H1 (cell line): ENCODE results near the gene QSOX2. TPM values are rescaled to one million over a fixed set of nuclear protein-coding genes. Genes with fewer than 3 reads are reported as not detected.

Experiments
- CTCF ChIA-PET: fragments of 300-600 bp; sonication (Branson Sonifier 250); formaldehyde crosslinking; loops from one replicate; lab custom pipeline; 2021; ENCODE audit not compliant: partially characterized antibody; lab: Charles Lee
- POLR2A ChIA-PET: fragments of 300-600 bp; sonication (Branson Sonifier 250); formaldehyde crosslinking; loops from one replicate; lab custom pipeline; 2021; ENCODE audit warnings: inconsistent platforms; ENCODE audit not compliant: partially characterized antibody; lab: Charles Lee
- DNase-seq, 2 experiments: peaks; one replicate each; pipeline versions ENCODE4 v3.0.0 to v3.0.0-alpha.2; 2010 to 2022; ENCODE audit warnings: low spot score in 2 of 2, low read depth in 1 of 2, mixed read lengths in 1 of 2
- FAIRE-seq: peaks from 2 replicates; lab custom pipeline; 2011; peaks lifted over from hg19 to GRCh38; lab: Jason Lieb, UNC
- H2AFZ ChIP-seq: 2 replicates; pipeline ENCODE4 v1.8.1; 2012; ENCODE audit warnings: low read length, inconsistent platforms
- H2AK5ac ChIP-seq: 2 replicates; pipeline ENCODE4 v1.6.1; 2013; ENCODE audit warnings: low read depth, low read length
- H2BK120ac ChIP-seq: replicated peaks from 2 replicates; pipeline ENCODE3; 2013; ENCODE audit warnings: low read depth, low read length, inconsistent platforms
- H2BK12ac ChIP-seq: 2 replicates; pipeline ENCODE4 v1.6.1; 2013; ENCODE audit warnings: low read depth, low read length
- H2BK15ac ChIP-seq: 2 replicates; pipeline ENCODE4 v1.6.1; 2013; ENCODE audit warnings: low read length
- H2BK20ac ChIP-seq: 2 replicates; pipeline ENCODE4 v1.6.1; 2013; ENCODE audit warnings: low read length
- H2BK5ac ChIP-seq: 2 replicates; pipeline ENCODE4 v1.6.1; 2013; ENCODE audit warnings: low read depth, low read length
- H3K14ac ChIP-seq: 2 replicates; pipeline ENCODE4 v1.6.1; 2013; ENCODE audit warnings: inconsistent platforms; ENCODE audit not compliant: insufficient read length
- H3K18ac ChIP-seq: 2 replicates; pipeline ENCODE4 v1.6.1; 2013; ENCODE audit warnings: low read length; ENCODE audit errors: extremely low read depth
- H3K23ac ChIP-seq: 2 replicates; pipeline ENCODE4 v1.6.1; 2013; ENCODE audit warnings: inconsistent platforms; ENCODE audit not compliant: insufficient read length
- H3K23me2 ChIP-seq: 2 replicates; pipeline ENCODE4 v1.6.1; 2013; ENCODE audit warnings: low read depth, low read length
- H3K27ac ChIP-seq: 2 replicates; pipeline ENCODE4 v1.6.1; 2011; ENCODE audit warnings: low read depth, low read length, inconsistent platforms
- H3K27me3 ChIP-seq, 4 experiments: replicated peaks in 1 of 4; 1 replicate in 1 of 4; 2 replicates in 3 of 4; pipeline versions ENCODE4 v1.6.1 to v1.8.1; 2011 to 2013; ENCODE audit warnings: low read length in 3 of 4, mild to moderate bottlenecking in 3 of 4, inconsistent platforms in 2 of 4, mixed read lengths in 2 of 4, moderate library complexity in 1 of 4; ENCODE audit not compliant: control insufficient read depth in 3 of 4, insufficient read depth in 3 of 4; ENCODE audit errors: extremely low read depth in 1 of 4
- H3K36me3 ChIP-seq, 4 experiments: 2 replicates each; pipeline versions ENCODE4 v1.6.1 to v1.8.1; 2011 to 2013; ENCODE audit warnings: mild to moderate bottlenecking in 4 of 4, low read length in 3 of 4, moderate library complexity in 2 of 4, control low read depth in 1 of 4, inconsistent platforms in 1 of 4; ENCODE audit not compliant: insufficient read depth in 4 of 4, control insufficient read depth in 2 of 4
- H3K4ac ChIP-seq: replicated peaks from 2 replicates; pipeline ENCODE3; 2013; ENCODE audit warnings: low read length, low read depth, mixed read lengths, inconsistent platforms; ENCODE audit not compliant: insufficient read length
- H3K4me1 ChIP-seq, 4 experiments: replicated peaks in 1 of 4; 1 replicate in 1 of 4; 2 replicates in 3 of 4; pipeline versions ENCODE4 v1.6.1 to v1.8.1; 2011 to 2013; ENCODE audit warnings: low read length in 3 of 4, inconsistent platforms in 2 of 4, mixed read lengths in 1 of 4; ENCODE audit not compliant: insufficient read depth in 4 of 4, control insufficient read depth in 3 of 4
- H3K4me2 ChIP-seq, 2 experiments: 2 replicates each; pipeline versions ENCODE4 v1.6.1 to v1.8.1; 2011 to 2013; ENCODE audit warnings: low read depth in 2 of 2, low read length in 2 of 2, control low read depth in 1 of 2, inconsistent platforms in 1 of 2, mild to moderate bottlenecking in 1 of 2; ENCODE audit not compliant: insufficient read depth in 1 of 2
- H3K4me3 ChIP-seq, 4 experiments: fragments of 200-600, 300-600 bp in 1 of 4; sonication (generic), shearing (Covaris generic), sonication (Bioruptor Twin) in 1 of 4; 2 replicates each; pipeline versions ENCODE4 v1.5.1 to v1.8.1; 2011 to 2016; ENCODE audit warnings: low read length in 4 of 4, low read depth in 3 of 4, control low read depth in 2 of 4, inconsistent platforms in 2 of 4, mild to moderate bottlenecking in 2 of 4, mixed read lengths in 1 of 4, moderate library complexity in 1 of 4; ENCODE audit not compliant: insufficient read depth in 2 of 4; ENCODE audit errors: extremely low read depth in 1 of 4
- H3K56ac ChIP-seq: replicated peaks from 2 replicates; pipeline ENCODE3; 2013; ENCODE audit warnings: low read depth, mild to moderate bottlenecking, mixed read lengths, low read length, inconsistent platforms; ENCODE audit not compliant: insufficient read length
- H3K79me1 ChIP-seq: 2 replicates; pipeline ENCODE4 v1.6.1; 2013; ENCODE audit warnings: low read depth, low read length, control low read depth
- H3K79me2 ChIP-seq, 2 experiments: 2 replicates each; pipeline versions ENCODE4 v1.6.1 to v1.8.1; 2012 to 2013; ENCODE audit warnings: low read length in 2 of 2, mild to moderate bottlenecking in 2 of 2, inconsistent platforms in 1 of 2; ENCODE audit not compliant: insufficient read depth in 2 of 2, control insufficient read depth in 1 of 2
- H3K9ac ChIP-seq, 4 experiments: replicated peaks in 1 of 4; 1 replicate in 1 of 4; 2 replicates in 3 of 4; pipeline versions ENCODE4 v1.6.1 to v1.8.1; 2011 to 2013; ENCODE audit warnings: low read depth in 3 of 4, low read length in 3 of 4, control low read depth in 2 of 4, mild to moderate bottlenecking in 2 of 4, moderate library complexity in 2 of 4, inconsistent platforms in 1 of 4; ENCODE audit errors: extremely low read depth in 1 of 4
- H3K9me3 ChIP-seq, 2 experiments: 2 replicates each; pipeline versions ENCODE4 v1.6.1 to v1.8.1; 2012 to 2013; ENCODE audit warnings: mild to moderate bottlenecking in 2 of 2, moderate library complexity in 2 of 2, control low read depth in 1 of 2, inconsistent platforms in 1 of 2, low read depth in 1 of 2, low read length in 1 of 2, mixed read lengths in 1 of 2; ENCODE audit not compliant: insufficient read depth in 2 of 2
- H4K20me1 ChIP-seq, 2 experiments: replicated peaks in 1 of 2; 2 replicates each; pipeline versions ENCODE3 to v1.8.1; 2011 to 2013; ENCODE audit warnings: inconsistent platforms in 2 of 2, low read length in 2 of 2, mild to moderate bottlenecking in 1 of 2; ENCODE audit not compliant: insufficient read depth in 2 of 2, control insufficient read depth in 1 of 2
- H4K5ac ChIP-seq: 2 replicates; pipeline ENCODE4 v1.6.1; 2013; ENCODE audit warnings: low read length, low read depth, mixed read lengths, inconsistent platforms; ENCODE audit not compliant: insufficient read length
- H4K8ac ChIP-seq: 2 replicates; pipeline ENCODE4 v1.8.0; 2013; ENCODE audit warnings: mild to moderate bottlenecking, moderate library complexity, low read length, inconsistent platforms; ENCODE audit not compliant: insufficient read depth; ENCODE audit errors: extremely low read depth
- H4K91ac ChIP-seq: replicated peaks from 2 replicates; pipeline ENCODE3; 2013; ENCODE audit warnings: low read length, mixed read lengths, inconsistent platforms; ENCODE audit not compliant: insufficient read length
- ATF3 ChIP-seq: IDR thresholded peaks from 2 replicates; pipeline ENCODE4 v1.6.1; 2011; ENCODE audit warnings: low read depth, mild to moderate bottlenecking, low read length; ENCODE audit not compliant: insufficient read depth
- CBX8 ChIP-seq: fragments of 300-800, 300-1000 bp; sonication (generic); IDR thresholded peaks from 2 replicates; pipeline ENCODE4 v1.7.1; 2016; ENCODE audit warnings: low read depth, low read length, borderline replicate concordance
- CTCF ChIP-seq, 3 experiments: IDR thresholded peaks; 1 replicate in 2 of 3; 2 replicates in 1 of 3; pipeline versions ENCODE4 v1.5.1 to v1.6.1; 2011; ENCODE audit warnings: low read length in 3 of 3, mild to moderate bottlenecking in 3 of 3, inconsistent platforms in 2 of 3, low read depth in 1 of 3, moderate library complexity in 1 of 3; ENCODE audit not compliant: insufficient read depth in 1 of 3; ENCODE audit errors: control extremely low read depth in 1 of 3
- E2F6 ChIP-seq: IDR thresholded peaks from 2 replicates; pipeline ENCODE4 v1.6.1; 2012; ENCODE audit warnings: inconsistent platforms
- POLR2AphosphoS5 ChIP-seq: IDR thresholded peaks from 2 replicates; pipeline ENCODE4 v1.6.1; 2011; ENCODE audit warnings: low read depth, low read length
- RFX5 ChIP-seq: IDR thresholded peaks from 2 replicates; pipeline ENCODE4 v1.6.1; 2011; ENCODE audit warnings: low read depth, low read length, improper control_type of control experiment, borderline replicate concordance
- SRF ChIP-seq: IDR thresholded peaks from 2 replicates; pipeline ENCODE4 v1.6.1; 2011; ENCODE audit warnings: mild to moderate bottlenecking, low read depth, low read length, moderate library complexity
- SUZ12 ChIP-seq: fragments of 200-600 bp; sonication (generic); IDR thresholded peaks from 2 replicates; pipeline ENCODE4 v1.6.1; 2012; ENCODE audit warnings: mild to moderate bottlenecking, inconsistent platforms, low read length, moderate library complexity, mixed read lengths
- WGBS, 2 experiments: shearing (Covaris generic) in 1 of 2; methylation state at CpG; one replicate each; pipeline versions ENCODE4 v1.1.6 to v1.1.7; 2013 to 2015; ENCODE audit warnings: low lambda C conversion rate in 2 of 2, mixed read lengths in 2 of 2, inconsistent platforms in 1 of 2, low coverage in 1 of 2, missing lambda C conversion rate in 1 of 2; ENCODE audit not compliant: insufficient replicate concordance in 2 of 2, insufficient coverage in 1 of 2, insufficient read length in 1 of 2; ENCODE audit errors: extremely low coverage in 1 of 2, missing lambda C conversion rate in 1 of 2; 5-methylcytosine and 5-hydroxymethylcytosine counted together
- polyA plus RNA-seq, 7 experiments: library from polyadenylated mRNA; depleted of rRNA in 3 of 7; stranded (reverse) in 5 of 7; unstranded in 2 of 7; fragments of >200 nt in 5 of 7; fragments of 200-250 nt in 2 of 7; gene quantifications; 1 replicate in 5 of 7; 2 replicates in 1 of 7; 4 replicates in 1 of 7; pipeline versions ENCODE4 v1.2.1 to v1.2.3, GENCODE V29; 2011 to 2013; ENCODE audit warnings: missing spikeins in 2 of 7, mixed read lengths in 2 of 7
- total RNA-seq: library from RNA; stranded (reverse); fragmentation: NEBNext Ultra II Directional; extraction: Animal tissue kit (Norgen Biotek cat#: 25700); gene quantifications from 2 replicates; pipeline ENCODE4 v1.2.1, GENCODE V29; 2021

QSOX2 gene
- total and polyA plus RNA-seq, 2 of the 8 experiments (the other 6 are each of a cell fraction or from before 2014, with no cell fraction given) = 18.0 to 28.6 TPM

- no peak overlapping the region for H4K91ac ChIP-seq
- H3K4me3 ChIP-seq = no peak overlapping the region
- no peak overlapping the region for H2BK12ac ChIP-seq
- H3K9ac ChIP-seq = no peak overlapping the region
- ChIA-PET POLR2A (interaction anchor here (1.3 to 4.5 kb wide), 3 partner anchors 14 to 99 kb away, joined by 3 to 17 read pairs (median 3); partner anchors contain the start of gene LHX3), CTCF (interaction anchor here (0.8 to 5.1 kb wide), 14 partner anchors 8 to 79 kb away, joined by 3 to 52 read pairs (median 4); no protein-coding TSS in a partner anchor)
- no peak overlapping the region for H3K18ac ChIP-seq
- peaks cover 7 to 21% of the 10 kb centered on the region in 2 experiments for H4K20me1 ChIP-seq
- H2AK5ac ChIP-seq = no peak overlapping the region
- no peaks in the 10 kb centered on the region for H3K27me3 ChIP-seq
- 0 out of 2 replicates have a peak overlapping the region, but pooled peaks have one; percentile 37 for H4K8ac ChIP-seq
- H3K23ac ChIP-seq = no peak overlapping the region
- no peak overlapping the region for H4K5ac ChIP-seq
- peaks cover 0 to 13% of the 10 kb centered on the region in 2 experiments; a peak in 1 of 4 replicates for H3K79me2 ChIP-seq
- no peak overlapping the region for H2BK15ac ChIP-seq
- WGBS, 2 experiments = 95% methylated on average over 15 of the region's 15 CpGs; no CpG with 5 or more reads in 1 of the 2 experiments
- no peak overlapping the region for H2BK5ac ChIP-seq
- no peak overlapping the region for H2BK20ac ChIP-seq
- H2BK120ac ChIP-seq = no peak overlapping the region
- H3K36me3 ChIP-seq = peaks cover 0 to 18% (median 12%) of the 10 kb centered on the region in 4 experiments; a peak in 6 of 8 replicates
- H3K79me1 ChIP-seq = peaks cover 9% of the 10 kb centered on the region; the same call in 1 of the 2 replicates
- H3K4me2 ChIP-seq = no peak overlapping the region
- no peak overlapping the region for H3K14ac ChIP-seq
- H3K27ac ChIP-seq = no peak overlapping the region
- DNase-seq (no peak), FAIRE-seq (no peak)
- no peak overlapping the region for H3K4ac ChIP-seq
- H3K56ac ChIP-seq = no peak overlapping the region
- peaks cover 0 to 2% (median 0%) of the 10 kb centered on the region in 4 experiments; a peak in 2 of 7 replicates for H3K4me1 ChIP-seq
- H3K9me3 ChIP-seq = peaks cover 0 to 4% of the 10 kb centered on the region in 2 experiments; a peak in 1 of 4 replicates
- no peaks in the 10 kb centered on the region for H3K23me2 ChIP-seq
- no peak overlapping the region for H2AFZ ChIP-seq
- TF ChIP-seq POLR2AphosphoS5 (no peak), SRF (no peak), SUZ12 (no peak), CBX8 (no peak), ATF3 (no peak), RFX5 (no peak), E2F6 (no peak), CTCF (IDR thresholded peaks at IDR 0.05; ENCODE audit: control extremely low read depth in 1 of 3, insufficient read depth in 1 of 3, low read depth in 1 of 3, low read length in 3 of 3) (peak in 1 of 3 experiments; percentile 30; a peak in 1 of 4 replicates)
Measured at GRCh38 chr9:136218673-136219072, 26.9 kb downstream of the QSOX2 start.
